ENCODE data around the gene CCDC184. TPM values are rescaled to one million over a fixed set of nuclear protein-coding genes. Genes with fewer than 3 reads are reported as not detected.

CCDC184 gene
- polyA plus RNA-seq, 1 donor (not counting 4 experiments of a cell fraction or from before 2014, with no cell fraction given): 0.21 TPM

DNA sequence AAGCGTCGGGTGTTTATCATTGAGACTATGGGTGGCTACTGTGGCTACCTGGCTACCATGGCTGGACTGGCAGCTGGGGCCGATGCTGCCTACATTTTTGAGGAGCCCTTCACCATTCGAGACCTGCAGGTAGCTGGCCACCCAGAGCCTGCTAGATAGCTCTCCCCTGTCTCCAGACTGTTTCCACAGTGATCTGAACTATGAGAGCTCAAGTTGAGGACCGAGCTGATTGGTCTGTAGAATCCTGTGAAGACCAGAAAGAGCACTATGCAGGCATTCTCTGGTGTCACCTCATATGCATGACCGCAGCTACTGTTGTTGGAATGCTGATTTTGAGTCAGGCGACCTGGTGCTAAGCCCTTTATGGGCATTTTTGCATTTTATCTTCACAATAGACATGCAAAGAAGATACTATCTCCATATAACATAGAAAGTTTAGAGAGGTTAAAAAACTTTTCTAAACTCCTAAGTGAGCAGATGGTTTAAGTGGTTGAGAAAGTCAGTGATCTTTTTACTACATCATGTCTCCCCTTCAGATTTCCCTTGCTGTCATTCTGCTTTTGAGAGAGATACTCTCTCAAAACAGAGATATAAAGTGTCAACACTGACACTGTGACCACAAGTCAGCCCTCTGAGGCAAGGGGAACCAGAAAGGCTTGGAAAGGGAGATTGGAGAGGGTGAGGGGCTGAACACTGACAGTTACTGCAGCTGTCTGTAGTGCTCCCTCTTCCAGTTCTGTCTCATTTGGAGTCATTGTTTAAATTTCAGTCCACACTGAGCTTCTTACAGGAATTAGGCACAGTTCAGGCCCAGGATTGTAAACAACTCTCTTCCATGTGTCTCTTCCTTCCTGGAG lies 40.4 kb upstream of the CCDC184 start:
- Histone ChIP-seq H3K27ac (ENCODE audit: control insufficient read depth, insufficient read depth, low read length) (no peak overlapping the region), H2AFZ (ENCODE audit: control insufficient read depth, low read length) (no peak overlapping the region), H3K4me2 (ENCODE audit: control insufficient read depth, extremely low read depth, insufficient read depth, low read depth, low read length) (no peak overlapping the region), H3K79me2 (ENCODE audit: control insufficient read depth, insufficient read depth, low read length) (no peaks in the 10 kb centered on the region), H3K9ac (ENCODE audit: control insufficient read depth, extremely low read depth, insufficient read depth, low read length) (no peak overlapping the region), H3K9me1 (ENCODE audit: control insufficient read depth, extremely low read depth, insufficient read depth, low read length) (no peaks in the 10 kb centered on the region), H3K27me3 (ENCODE audit: control insufficient read depth, extremely low read depth, insufficient read depth, low read length) (no peaks in the 10 kb centered on the region), H3K36me3 (ENCODE audit: control insufficient read depth in 2 of 2, extremely low read depth in 1 of 2, insufficient read depth in 2 of 2, low read length in 2 of 2) (peaks cover 23 to 25% of the 10 kb centered on the region in 2 experiments), H4K20me1 (ENCODE audit: control insufficient read depth, extremely low read depth, insufficient read depth, low read length) (no peaks in the 10 kb centered on the region), H3K4me3 (ENCODE audit: control insufficient read depth in 2 of 3, extremely low read depth in 1 of 3, insufficient read depth in 2 of 3, low read depth in 1 of 3, low read length in 3 of 3) (no peak overlapping the region), H3K4me1 (ENCODE audit: control insufficient read depth, extremely low read depth, insufficient read depth, low read length) (no peaks in the 10 kb centered on the region), H3K9me3 (ENCODE audit: control insufficient read depth, low read depth, low read length) (no peaks in the 10 kb centered on the region)
- FAIRE-seq: no peak
- TF ChIP-seq, protein P1, sequence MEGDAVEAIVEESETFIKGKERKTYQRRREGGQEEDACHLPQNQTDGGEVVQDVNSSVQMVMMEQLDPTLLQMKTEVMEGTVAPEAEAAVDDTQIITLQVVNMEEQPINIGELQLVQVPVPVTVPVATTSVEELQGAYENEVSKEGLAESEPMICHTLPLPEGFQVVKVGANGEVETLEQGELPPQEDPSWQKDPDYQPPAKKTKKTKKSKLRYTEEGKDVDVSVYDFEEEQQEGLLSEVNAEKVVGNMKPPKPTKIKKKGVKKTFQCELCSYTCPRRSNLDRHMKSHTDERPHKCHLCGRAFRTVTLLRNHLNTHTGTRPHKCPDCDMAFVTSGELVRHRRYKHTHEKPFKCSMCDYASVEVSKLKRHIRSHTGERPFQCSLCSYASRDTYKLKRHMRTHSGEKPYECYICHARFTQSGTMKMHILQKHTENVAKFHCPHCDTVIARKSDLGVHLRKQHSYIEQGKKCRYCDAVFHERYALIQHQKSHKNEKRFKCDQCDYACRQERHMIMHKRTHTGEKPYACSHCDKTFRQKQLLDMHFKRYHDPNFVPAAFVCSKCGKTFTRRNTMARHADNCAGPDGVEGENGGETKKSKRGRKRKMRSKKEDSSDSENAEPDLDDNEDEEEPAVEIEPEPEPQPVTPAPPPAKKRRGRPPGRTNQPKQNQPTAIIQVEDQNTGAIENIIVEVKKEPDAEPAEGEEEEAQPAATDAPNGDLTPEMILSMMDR (optimal IDR thresholded peaks at IDR 0.05 in 1 of 3, IDR thresholded peaks at IDR 0.05 in 1 of 3, conservative IDR thresholded peaks at IDR 0.05 in 1 of 3; ENCODE audit: extremely low read depth in 1 of 3, insufficient read depth in 2 of 3, low read length in 3 of 3): no peak
- TF ChIP-seq EZH2 (IDR thresholded peaks at IDR 0.05; ENCODE audit: low read length): no peak
- DNase-seq (ENCODE audit: low read depth, low spot score): no peak
- dilution Hi-C loops (cut with MboI; ENCODE audit: extremely low pct_ligation_motif_present, low sequenced_read_pairs): no loop called here

DNA sequence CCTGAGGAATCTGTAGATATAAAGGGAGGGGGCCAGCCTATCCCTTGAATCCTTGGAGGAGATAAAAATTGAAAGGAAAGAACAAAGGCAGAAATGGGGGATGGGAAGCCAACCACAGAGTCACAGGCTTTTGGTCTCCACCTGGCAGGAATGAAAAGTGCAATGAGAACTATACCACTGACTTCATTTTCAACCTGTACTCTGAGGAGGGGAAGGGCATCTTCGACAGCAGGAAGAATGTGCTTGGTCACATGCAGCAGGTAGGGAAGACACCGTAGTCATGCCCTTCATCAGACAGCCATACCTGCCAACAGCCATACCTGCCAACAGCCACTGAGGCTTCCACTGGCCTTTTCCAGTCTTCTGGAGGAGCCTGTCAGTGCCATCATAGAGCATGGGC lies 39.5 kb upstream of the CCDC184 start:
- Histone ChIP-seq H3K36me3 (ENCODE audit: control insufficient read depth in 2 of 2, extremely low read depth in 1 of 2, insufficient read depth in 2 of 2, low read length in 2 of 2) (peaks cover 20 to 23% of the 10 kb centered on the region in 2 experiments), H3K27ac (ENCODE audit: control insufficient read depth, insufficient read depth, low read length) (no peak overlapping the region), H3K9ac (ENCODE audit: control insufficient read depth, extremely low read depth, insufficient read depth, low read length) (no peak overlapping the region), H3K4me2 (ENCODE audit: control insufficient read depth, extremely low read depth, insufficient read depth, low read depth, low read length) (no peak overlapping the region), H3K9me3 (ENCODE audit: control insufficient read depth, low read depth, low read length) (no peaks in the 10 kb centered on the region), H2AFZ (ENCODE audit: control insufficient read depth, low read length) (no peak overlapping the region), H4K20me1 (ENCODE audit: control insufficient read depth, extremely low read depth, insufficient read depth, low read length) (no peaks in the 10 kb centered on the region), H3K4me3 (ENCODE audit: control insufficient read depth in 2 of 3, extremely low read depth in 1 of 3, insufficient read depth in 2 of 3, low read depth in 1 of 3, low read length in 3 of 3) (no peak overlapping the region), H3K9me1 (ENCODE audit: control insufficient read depth, extremely low read depth, insufficient read depth, low read length) (no peaks in the 10 kb centered on the region), H3K79me2 (ENCODE audit: control insufficient read depth, insufficient read depth, low read length) (no peaks in the 10 kb centered on the region), H3K27me3 (ENCODE audit: control insufficient read depth, extremely low read depth, insufficient read depth, low read length) (no peaks in the 10 kb centered on the region), H3K4me1 (ENCODE audit: control insufficient read depth, extremely low read depth, insufficient read depth, low read length) (no peaks in the 10 kb centered on the region)
- FAIRE-seq: no peak
- DNase-seq (ENCODE audit: low read depth, low spot score): no peak
- TF ChIP-seq, protein P1 (optimal IDR thresholded peaks at IDR 0.05 in 1 of 3, IDR thresholded peaks at IDR 0.05 in 1 of 3, conservative IDR thresholded peaks at IDR 0.05 in 1 of 3; ENCODE audit: extremely low read depth in 1 of 3, insufficient read depth in 2 of 3, low read length in 3 of 3): no peak
- TF ChIP-seq EZH2 (IDR thresholded peaks at IDR 0.05; ENCODE audit: low read length): no peak
- dilution Hi-C loops (cut with MboI; ENCODE audit: extremely low pct_ligation_motif_present, low sequenced_read_pairs): no loop called here
